Parathyroid adenoma (tissue), 2 donors: ENCODE results near the gene TP53TG5.
A peak's percentile ranks its signal among the peaks of the same experiment; 100 is the strongest.

Experiments
- H2AFZ ChIP-seq: fragments of 300-600 bp; sonication (generic); one replicate; pipeline ENCODE4 v1.7.0; 2017; ENCODE audit warnings: antibody characterized with exemption, mild to moderate bottlenecking
- H3K27ac ChIP-seq: fragments of 300-600 bp; sonication (generic); one replicate; pipeline ENCODE4 v1.7.0; 2017
- H3K27me3 ChIP-seq: fragments of 300-600 bp; sonication (generic); one replicate; pipeline ENCODE4 v1.7.0; 2017; ENCODE audit warnings: low read length; ENCODE audit not compliant: control insufficient read depth, insufficient read depth
- H3K36me3 ChIP-seq: fragments of 300-600 bp; sonication (generic); one replicate; pipeline ENCODE4 v1.7.0; 2017; ENCODE audit warnings: low read length; ENCODE audit not compliant: control insufficient read depth, insufficient read depth
- H3K4me1 ChIP-seq: fragments of 300-600 bp; sonication (generic); one replicate; pipeline ENCODE4 v1.7.0; 2017; ENCODE audit warnings: control low read depth
- H3K4me2 ChIP-seq: fragments of 300-600 bp; sonication (generic); one replicate; pipeline ENCODE4 v1.7.0; 2017; ENCODE audit warnings: low read length
- H3K4me3 ChIP-seq: fragments of 300-600 bp; sonication (generic); one replicate; pipeline ENCODE4 v1.7.0; 2017; ENCODE audit warnings: low read depth, low read length
- H3K79me2 ChIP-seq: fragments of 300-600 bp; sonication (generic); one replicate; pipeline ENCODE4 v1.7.0; 2017; ENCODE audit warnings: control low read depth
- H3K9ac ChIP-seq: fragments of 300-600 bp; sonication (generic); one replicate; pipeline ENCODE4 v1.7.0; 2017; ENCODE audit warnings: mild to moderate bottlenecking
- H3K9me3 ChIP-seq: fragments of 300-600 bp; sonication (generic); one replicate; pipeline ENCODE4 v1.7.0; 2017; ENCODE audit warnings: low read length; ENCODE audit not compliant: control insufficient read depth
- CTCF ChIP-seq: fragments of 300-600 bp; sonication (generic); IDR thresholded peaks from one replicate; pipeline ENCODE4 v1.7.0; 2017; ENCODE audit warnings: antibody characterized with exemption, mild to moderate bottlenecking
- donor health status: primary hyperparathyroidism.

Gene TP53TG5

DNA sequence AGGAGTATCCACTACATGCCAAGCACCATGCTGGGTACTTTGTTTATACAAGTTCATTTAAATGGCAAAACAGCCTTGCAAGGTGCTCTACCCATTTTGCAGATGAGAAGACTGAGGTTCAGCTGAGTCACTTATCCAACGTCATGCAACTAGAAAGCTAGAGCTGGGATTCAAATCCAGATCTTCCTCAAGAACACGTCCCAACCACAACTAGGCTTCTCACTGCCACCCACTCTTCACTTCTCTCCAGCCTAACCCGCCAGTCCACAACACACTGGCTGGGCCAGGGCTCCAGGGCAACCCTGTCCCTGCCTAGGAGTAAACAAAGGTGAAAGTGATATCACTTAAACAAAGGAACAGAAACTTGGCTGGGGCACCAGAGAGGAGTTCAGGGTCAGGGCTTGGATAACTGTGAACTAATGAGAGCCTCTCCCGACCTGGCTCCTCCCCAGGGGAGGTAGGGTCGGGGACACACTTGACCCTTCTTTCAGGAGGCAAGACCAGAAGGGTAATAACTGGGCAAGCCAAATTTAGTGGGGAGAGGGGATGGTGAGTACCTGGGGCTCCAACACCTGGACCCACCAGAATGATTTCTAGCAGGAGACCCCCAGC, 37.8 kb downstream of the TP53TG5 start:
- no peak for TF ChIP-seq CTCF
- Histone ChIP-seq H3K4me2 (peak overlapping the region; percentile 23), H3K79me2 (peaks cover 4% of the 10 kb centered on the region), H2AFZ (no peak overlapping the region), H3K4me3 (no peak overlapping the region), H3K9ac (no peak overlapping the region), H3K36me3 (no peaks in the 10 kb centered on the region), H3K4me1 (peaks cover 62% of the 10 kb centered on the region), H3K27ac (peak overlapping the region; percentile 95), H3K27me3 (no peaks in the 10 kb centered on the region), H3K9me3 (no peaks in the 10 kb centered on the region)

GRCh38 chr20:45339799-45340198, 38.3 kb downstream of the TP53TG5 start:
- peaks cover 59% of the 10 kb centered on the region for H3K4me1 ChIP-seq
- no peaks in the 10 kb centered on the region for H3K27me3 ChIP-seq
- peak overlapping the region; percentile 23 for H3K4me2 ChIP-seq
- no peaks in the 10 kb centered on the region for H3K36me3 ChIP-seq
- no peak overlapping the region for H2AFZ ChIP-seq
- no peak overlapping the region for H3K9ac ChIP-seq
- peaks cover 4% of the 10 kb centered on the region for H3K79me2 ChIP-seq
- H3K4me3 ChIP-seq, result no peak overlapping the region
- peak overlapping the region; percentile 95 for H3K27ac ChIP-seq
- TF ChIP-seq CTCF, result no peak
- no peaks in the 10 kb centered on the region for H3K9me3 ChIP-seq

DNA sequence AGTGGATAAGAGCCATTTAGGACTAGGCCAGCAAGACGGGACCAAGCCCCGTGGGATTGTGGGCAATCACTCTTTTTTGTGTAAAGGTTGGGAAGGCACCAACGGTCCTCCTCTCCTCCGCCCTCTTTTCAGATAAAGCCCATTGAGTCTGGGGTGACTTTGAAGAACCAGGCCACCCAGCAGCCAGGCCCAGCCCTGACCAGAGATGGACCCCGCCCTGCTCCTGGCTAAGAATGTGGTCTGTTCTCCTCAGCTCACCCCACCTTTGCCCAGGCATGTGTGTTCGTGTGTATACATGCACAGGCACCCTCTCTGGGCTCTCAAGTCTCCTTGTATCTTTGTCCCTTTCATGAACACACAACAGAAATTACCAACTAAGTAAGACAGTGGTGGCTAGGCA, 39.0 kb downstream of the TP53TG5 start:
- H3K27ac ChIP-seq, result no peak overlapping the region
- peaks cover 57% of the 10 kb centered on the region for H3K4me1 ChIP-seq
- H3K4me3 ChIP-seq, result no peak overlapping the region
- H2AFZ ChIP-seq, result no peak overlapping the region
- peaks cover 4% of the 10 kb centered on the region for H3K79me2 ChIP-seq
- H3K27me3 ChIP-seq, result no peaks in the 10 kb centered on the region
- no peaks in the 10 kb centered on the region for H3K36me3 ChIP-seq
- no peak overlapping the region for H3K9ac ChIP-seq
- TF ChIP-seq CTCF, result no peak
- no peaks in the 10 kb centered on the region for H3K9me3 ChIP-seq
- H3K4me2 ChIP-seq, result no peak overlapping the region

- no peaks in the 10 kb centered on the region for H3K36me3 ChIP-seq
- H3K4me2 ChIP-seq, result no peak overlapping the region
- TF ChIP-seq CTCF, result no peak
- no peak overlapping the region for H3K9ac ChIP-seq
- no peaks in the 10 kb centered on the region for H3K9me3 ChIP-seq
- H3K27me3 ChIP-seq, result no peaks in the 10 kb centered on the region
- peaks cover 50% of the 10 kb centered on the region for H3K4me1 ChIP-seq
- H2AFZ ChIP-seq, result no peak overlapping the region
- peaks cover 4% of the 10 kb centered on the region for H3K79me2 ChIP-seq
- H3K27ac ChIP-seq, result no peak overlapping the region
- H3K4me3 ChIP-seq, result no peak overlapping the region
Measured at GRCh38 chr20:45338121-45339030, 39.7 kb downstream of the TP53TG5 start.
